ENCODE measurements around the gene PPP2R2B.

Gene PPP2R2B

GRCh38 chr5:146815411-146815810, 63.1 kb downstream of the PPP2R2B start:
- TF ChIP-seq MAX (IDR thresholded peaks at IDR 0.05; ENCODE audit: low read depth, low read length) (no peak), MYC (IDR thresholded peaks at IDR 0.05; ENCODE audit: low read depth, low read length) (no peak), CTCF (IDR thresholded peaks at IDR 0.05; ENCODE audit: low read depth, low read length) (no peak), POLR2A (IDR thresholded peaks at IDR 0.05; ENCODE audit: extremely low read depth, insufficient read length) (no peak)
- H3K4me3 ChIP-seq (ENCODE audit: low read depth, low read length), result no peak overlapping the region
- no peak for DNase-seq (ENCODE audit: low read depth)

- peak; percentile 63 for DNase-seq (ENCODE audit: low read depth)
- TF ChIP-seq MAX (IDR thresholded peaks at IDR 0.05; ENCODE audit: low read depth, low read length), result no peak
- TF ChIP-seq POLR2A (IDR thresholded peaks at IDR 0.05; ENCODE audit: extremely low read depth, insufficient read length), result no peak
- no peak for TF ChIP-seq MYC (IDR thresholded peaks at IDR 0.05; ENCODE audit: low read depth, low read length)
- no peak for TF ChIP-seq CTCF (IDR thresholded peaks at IDR 0.05; ENCODE audit: low read depth, low read length)
- H3K4me3 ChIP-seq (ENCODE audit: low read depth, low read length), result no peak overlapping the region
Observed at GRCh38 chr5:146813346-146814157, 65.0 kb downstream of the PPP2R2B start.

GRCh38 chr5:146805081-146805480, 73.5 kb downstream of the PPP2R2B start:
- no peak overlapping the region for H3K4me3 ChIP-seq (ENCODE audit: low read depth, low read length)
- no peak for DNase-seq (ENCODE audit: low read depth)
- no peak for TF ChIP-seq MYC (IDR thresholded peaks at IDR 0.05; ENCODE audit: low read depth, low read length)
- no peak for TF ChIP-seq MAX (IDR thresholded peaks at IDR 0.05; ENCODE audit: low read depth, low read length)
- TF ChIP-seq POLR2A (IDR thresholded peaks at IDR 0.05; ENCODE audit: extremely low read depth, insufficient read length), result no peak
- no peak for TF ChIP-seq CTCF (IDR thresholded peaks at IDR 0.05; ENCODE audit: low read depth, low read length)

- no peak for DNase-seq (ENCODE audit: low read depth)
Observed at GRCh38 chr5:146802945-146803522, 75.5 kb downstream of the PPP2R2B start.

GRCh38 chr5:146799671-146800070, 78.9 kb downstream of the PPP2R2B start:
- H3K4me3 ChIP-seq (ENCODE audit: low read depth, low read length), result no peak overlapping the region
- TF ChIP-seq MAX (IDR thresholded peaks at IDR 0.05; ENCODE audit: low read depth, low read length), result no peak
- no peak for TF ChIP-seq CTCF (IDR thresholded peaks at IDR 0.05; ENCODE audit: low read depth, low read length)
- no peak for TF ChIP-seq POLR2A (IDR thresholded peaks at IDR 0.05; ENCODE audit: extremely low read depth, insufficient read length)
- TF ChIP-seq MYC (IDR thresholded peaks at IDR 0.05; ENCODE audit: low read depth, low read length), result no peak
- no peak for DNase-seq (ENCODE audit: low read depth)

More at GRCh38 chr5:146802945-146803522, 75.5 kb downstream of the PPP2R2B start:
- no peak for TF ChIP-seq MAX (IDR thresholded peaks at IDR 0.05; ENCODE audit: low read depth, low read length)
- no peak overlapping the region for H3K4me3 ChIP-seq (ENCODE audit: low read depth, low read length)

- DNase-seq (ENCODE audit: low read depth), result no peak
- H3K4me3 ChIP-seq (ENCODE audit: low read depth, low read length), result no peak overlapping the region
- TF ChIP-seq MAX (IDR thresholded peaks at IDR 0.05; ENCODE audit: low read depth, low read length), result no peak
Observed at GRCh38 chr5:146799231-146799630, 79.3 kb downstream of the PPP2R2B start.
